G401 (cell line): Measurements from ENCODE around the gene HIC1. TPM values are rescaled to one million over a fixed set of nuclear protein-coding genes. Genes with fewer than 3 reads are reported as not detected.

Experiments
- DNase-seq: peaks from one replicate; pipeline ENCODE4 v3.0.0-alpha.2; 2015; ENCODE audit warnings: low spot score
- in situ Hi-C: cut with HindIII; loops from 2 replicates; pipeline ENCODE4 v1.10.0; 2016; ENCODE audit warnings: low sequenced_read_pairs, mixed read lengths
- total RNA-seq: library from RNA; depleted of rRNA; stranded (reverse); fragments of >200 nt; shearing (Covaris generic); gene quantifications from 2 replicates; pipeline ENCODE4 v1.2.3, GENCODE V29; 2014

HIC1 gene
- total RNA-seq, 1 experiment from 2014 or later = 37.8 TPM

- DNase-seq = no peak
- in situ Hi-C loops = no loop called here
These were observed 30.1 kb downstream of the HIC1 start for GRCh38 chr17:2084766-2085647.

- no peak for DNase-seq
- in situ Hi-C loops = no loop called here
These were observed 30.7 kb downstream of the HIC1 start for GRCh38 chr17:2085648-2085949.

GRCh38 chr17:2086306-2086705, 31.4 kb downstream of the HIC1 start:
- DNase-seq = no peak
- in situ Hi-C loops = no loop called here

GRCh38 chr17:2087597-2088211, 32.8 kb downstream of the HIC1 start:
- DNase-seq = no peak
- in situ Hi-C loops = no loop called here

GRCh38 chr17:2089021-2089422, 34.1 kb downstream of the HIC1 start:
- DNase-seq = no peak
- in situ Hi-C loops = no loop called here

GRCh38 chr17:2090210-2090641, 35.3 kb downstream of the HIC1 start:
- in situ Hi-C loops = no loop called here
- no peak for DNase-seq

- DNase-seq = peak; percentile 56
- in situ Hi-C loops = no loop called here
These were observed 36.1 kb downstream of the HIC1 start for GRCh38 chr17:2090804-2091534.

GRCh38 chr17:2092253-2092652, 37.4 kb downstream of the HIC1 start:
- DNase-seq = no peak
- in situ Hi-C loops = no loop called here

GRCh38 chr17:2093349-2093748, 38.4 kb downstream of the HIC1 start:
- in situ Hi-C loops = no loop called here
- DNase-seq = no peak

- peak; percentile 87 for DNase-seq
- in situ Hi-C loops = no loop called here
These were observed 40.1 kb downstream of the HIC1 start for GRCh38 chr17:2094891-2095535.

GRCh38 chr17:2095536-2095910, 40.6 kb downstream of the HIC1 start:
- no peak for DNase-seq
- in situ Hi-C loops = no loop called here

GRCh38 chr17:2101448-2102257, 46.8 kb downstream of the HIC1 start:
- in situ Hi-C loops = no loop called here
- peak; percentile 71 for DNase-seq

GRCh38 chr17:2102931-2103809, 48.3 kb downstream of the HIC1 start:
- DNase-seq = peak; percentile 79
- in situ Hi-C loops = no loop called here

- in situ Hi-C loops = no loop called here
- DNase-seq = no peak
These were observed 50.8 kb downstream of the HIC1 start for GRCh38 chr17:2105663-2106062.

GRCh38 chr17:2106308-2106955, 51.5 kb downstream of the HIC1 start:
- in situ Hi-C loops = no loop called here
- DNase-seq = no peak

- in situ Hi-C loops = no loop called here
- no peak for DNase-seq
These were observed 52.1 kb downstream of the HIC1 start for GRCh38 chr17:2107050-2107449.

- in situ Hi-C loops = no loop called here
These were observed 52.6 kb downstream of the HIC1 start for GRCh38 chr17:2107506-2107905.

GRCh38 chr17:2108170-2108569, 53.3 kb downstream of the HIC1 start:
- DNase-seq = no peak
- in situ Hi-C loops = no loop called here

More at GRCh38 chr17:2107506-2107905, 52.6 kb downstream of the HIC1 start:
- peak; percentile 98 for DNase-seq
